ENCODE results near the gene ATP5F1E. TPM values are rescaled to one million over a fixed set of nuclear protein-coding genes. Genes with fewer than 3 reads are reported as not detected.
"Not testable (repeated sequence)": the region's sequence is repeated elsewhere in the genome, so short reads cannot be mapped to it uniquely, and the experiment has no call there.

ATP5F1E gene
- polyA plus RNA-seq, 3 donors = 155 to 257 (median 174) TPM

DNA sequence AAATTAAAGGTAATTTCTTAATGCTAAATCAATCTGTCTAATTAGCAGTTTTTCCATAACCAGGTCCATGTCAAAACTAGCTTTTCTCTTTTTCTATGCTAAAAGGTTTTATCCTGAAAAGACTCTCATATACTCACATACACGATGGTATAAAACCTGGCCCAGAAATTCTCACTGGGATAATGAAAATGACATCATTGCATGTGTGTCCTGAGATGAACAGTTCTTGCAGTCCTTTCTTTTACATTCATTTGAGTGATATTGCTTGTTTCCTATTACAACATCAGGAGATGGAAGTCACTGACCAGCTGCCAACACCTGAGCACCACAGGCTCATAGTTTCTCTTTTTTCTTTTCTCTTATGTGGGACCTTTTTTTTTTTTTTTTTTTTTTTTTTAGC lies 18.3 kb upstream of the ATP5F1E start:
- no peak for DNase-seq

DNA sequence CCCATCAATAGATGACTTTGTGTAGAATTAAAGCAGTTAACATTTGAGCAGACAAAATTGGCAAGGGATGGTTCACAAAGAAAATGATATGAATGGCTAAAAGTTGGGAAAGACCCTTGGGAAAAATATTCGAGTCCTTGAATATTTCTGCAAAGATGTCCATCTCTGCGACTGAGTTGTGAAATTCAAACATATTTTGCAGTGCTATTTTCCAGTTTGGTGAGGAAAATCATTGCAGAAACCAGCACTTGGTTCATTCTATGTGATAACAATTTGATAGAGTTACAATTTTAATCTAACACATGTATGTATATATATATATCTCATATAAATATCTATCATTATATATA lies 16.5 kb upstream of the ATP5F1E start:
- no peak for DNase-seq

DNA sequence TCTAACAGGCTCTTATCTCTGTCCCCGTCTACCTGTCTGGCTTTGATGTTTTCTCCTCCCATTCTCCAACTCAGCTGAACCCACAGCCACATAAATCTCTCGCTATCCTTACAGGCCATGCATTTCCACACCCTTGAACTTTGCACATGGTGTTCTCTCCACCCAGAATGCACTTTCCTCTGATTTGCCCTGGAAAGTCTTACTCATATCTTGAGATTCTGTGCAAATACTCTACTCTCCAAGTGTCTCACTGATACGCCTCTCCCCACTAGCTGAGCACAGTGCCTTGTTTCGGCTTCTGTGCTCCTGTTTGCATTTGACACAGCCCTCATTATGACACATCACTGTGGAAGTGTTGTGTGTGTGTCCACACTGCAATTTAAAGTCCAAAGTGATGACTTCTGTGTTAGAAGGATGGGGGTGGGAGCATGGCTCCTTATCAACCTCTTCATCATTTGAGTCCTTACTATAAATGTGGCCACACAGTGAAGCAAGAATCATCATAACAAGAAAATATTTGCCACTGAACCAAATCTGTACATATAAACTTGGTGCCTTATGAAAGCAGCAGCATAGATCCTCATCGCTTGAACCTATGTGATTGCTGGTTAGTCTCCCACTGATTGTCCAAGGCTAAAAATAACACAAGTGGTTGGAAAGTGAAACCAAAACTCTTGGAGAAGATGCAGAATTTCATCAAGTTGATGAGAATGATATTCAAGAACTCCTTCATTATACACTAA lies 16.0 kb upstream of the ATP5F1E start:
- no peak for DNase-seq

DNA sequence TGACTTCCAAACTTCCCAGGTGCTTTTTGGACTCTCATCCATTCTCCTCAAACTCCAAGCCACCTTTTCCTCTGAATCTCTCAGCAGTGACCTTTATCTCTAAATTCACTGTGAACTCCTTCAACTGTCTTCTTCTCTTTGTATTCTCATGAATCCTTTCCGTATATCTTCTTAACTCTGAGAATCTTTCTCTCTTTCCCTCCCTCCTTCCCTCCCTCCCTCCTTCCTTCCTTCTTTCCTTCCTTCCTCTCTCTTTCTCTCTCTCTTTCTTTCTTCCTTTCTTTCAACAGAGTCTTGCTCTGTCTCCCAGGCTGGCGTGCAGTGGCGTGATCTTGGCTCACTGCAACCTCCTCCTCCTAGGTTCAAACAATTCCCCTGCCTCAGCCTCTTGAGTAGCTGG lies 14.7 kb upstream of the ATP5F1E start:
- DNase-seq = no peak

DNA sequence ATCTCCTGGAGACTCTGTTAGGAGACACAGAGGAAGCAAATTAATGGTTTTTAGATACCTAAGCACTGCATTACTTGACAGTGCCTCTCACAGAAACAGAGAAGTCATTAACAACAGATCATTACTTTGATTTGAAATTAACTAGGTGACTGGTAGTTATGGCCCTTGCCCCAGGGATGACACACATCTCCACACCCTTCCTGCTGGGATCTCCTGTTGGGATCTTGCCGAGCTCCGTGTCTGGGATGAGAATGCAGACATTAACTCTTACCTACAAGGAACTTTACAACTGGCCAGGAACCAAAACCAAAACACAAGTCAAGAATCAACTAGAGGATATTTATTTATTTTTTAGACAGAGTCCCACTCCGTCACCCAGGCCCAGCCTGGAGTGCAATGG lies 12.7 kb upstream of the ATP5F1E start:
- DNase-seq = no peak

DNA sequence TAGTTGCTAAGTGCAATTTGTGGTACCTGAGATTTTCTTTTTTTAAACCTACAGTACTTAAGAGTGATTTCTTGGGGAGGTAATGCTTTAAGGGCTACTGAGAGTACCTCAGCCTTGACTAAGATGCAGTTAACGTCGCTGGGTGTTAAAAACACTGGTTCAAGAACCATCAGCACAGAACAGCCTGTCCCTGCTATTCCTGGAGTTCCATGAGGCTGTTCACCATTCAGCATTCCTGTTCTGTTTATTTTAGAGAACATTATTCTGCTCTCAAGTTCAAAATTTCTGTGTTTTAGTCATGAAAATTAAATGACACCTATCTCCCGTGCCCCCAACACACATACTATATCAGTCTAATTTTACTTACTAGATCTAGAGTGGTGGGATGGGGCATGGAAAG lies 12.2 kb upstream of the ATP5F1E start:
- DNase-seq = no peak

DNA sequence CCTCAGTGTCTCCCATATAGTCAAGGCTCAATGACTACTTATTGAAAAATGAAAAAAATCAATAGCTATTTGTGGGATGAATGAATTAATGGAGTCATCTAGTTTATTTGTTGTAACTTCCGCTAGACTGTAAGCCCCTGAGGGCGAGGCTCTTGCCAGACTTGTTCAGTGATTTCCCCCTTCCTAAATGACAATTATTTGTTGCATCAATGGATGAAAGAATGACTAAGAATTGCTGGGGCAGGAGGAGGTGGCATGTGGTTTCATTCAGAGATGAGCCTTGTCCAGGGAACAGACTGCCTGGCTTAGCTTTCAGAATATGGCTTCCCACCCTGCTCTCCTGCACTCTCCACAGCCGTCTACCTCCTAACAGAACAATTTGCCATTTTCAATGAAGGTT lies 11.6 kb upstream of the ATP5F1E start:
- no peak for DNase-seq

DNA sequence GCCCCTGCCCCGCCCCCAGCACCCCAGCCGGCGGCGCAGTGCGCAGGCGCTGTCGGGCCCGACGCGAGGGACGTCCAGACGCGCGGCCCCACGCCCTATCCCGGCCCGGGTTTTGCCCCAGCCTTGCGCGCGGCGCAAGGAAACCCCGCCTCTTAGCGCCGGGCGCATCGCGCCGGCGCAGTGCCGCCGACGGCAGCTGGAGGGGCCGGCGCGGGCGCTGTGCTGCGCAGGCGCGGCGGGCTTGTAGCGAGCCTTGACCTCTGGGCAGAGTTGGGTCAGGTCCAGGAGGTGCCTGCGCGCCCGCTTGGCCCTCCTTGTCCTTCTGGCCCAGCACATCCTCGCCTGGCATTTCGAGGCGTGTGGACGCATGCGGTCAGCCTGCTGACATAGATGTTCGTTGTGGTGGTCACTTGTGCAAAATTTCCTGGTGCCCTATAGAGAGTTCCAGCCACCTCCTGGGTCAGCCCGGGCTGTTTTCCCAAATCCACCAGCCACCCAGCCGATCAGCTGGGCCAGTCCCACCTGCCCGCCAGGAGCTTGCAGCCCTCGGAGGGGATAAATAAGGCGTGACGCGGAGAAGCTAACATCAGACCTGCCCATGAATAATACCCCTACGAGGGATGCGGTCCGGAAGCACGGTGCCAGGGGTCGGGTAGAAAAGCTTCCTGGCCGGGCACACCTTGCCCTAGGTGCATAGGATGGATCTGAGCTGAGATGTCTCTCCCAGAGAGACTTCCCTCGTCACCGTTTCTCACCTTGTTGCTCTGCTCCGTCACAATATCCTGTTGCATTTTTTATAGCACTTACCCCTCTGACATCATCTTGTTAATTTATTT lies 10.9 kb upstream of the ATP5F1E start:
- DNase-seq = peak; percentile 90

DNA sequence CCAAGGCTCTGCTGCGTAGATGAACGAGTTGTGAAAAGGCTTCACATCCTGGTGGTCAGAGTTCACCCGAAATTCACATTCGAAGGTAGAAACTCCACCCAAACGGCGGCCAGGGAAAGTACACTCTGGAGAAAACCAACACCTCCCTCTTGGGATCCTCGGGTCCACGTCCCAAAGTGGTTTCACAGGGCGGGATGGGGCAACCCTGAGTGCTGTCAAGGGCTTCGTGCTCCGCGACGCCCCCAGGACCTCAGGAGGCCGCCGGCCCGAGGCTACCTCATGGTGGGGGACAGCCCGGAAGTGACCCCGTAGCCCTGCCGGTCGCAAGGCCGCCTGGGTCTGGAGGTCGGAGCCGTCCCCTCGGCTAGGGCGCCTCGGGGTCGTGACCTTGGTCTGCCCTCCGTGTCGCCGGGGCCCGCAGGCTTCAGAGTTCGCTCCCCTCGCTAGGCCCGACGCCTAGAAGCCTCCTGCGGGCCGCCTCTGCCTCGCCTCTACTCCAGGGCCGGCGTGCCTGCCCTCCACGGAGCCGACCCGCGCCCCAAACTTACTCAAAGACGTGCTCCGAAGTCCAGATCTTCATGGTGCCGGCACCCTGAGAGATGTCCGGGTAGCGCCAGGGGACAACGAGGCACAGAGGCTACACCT lies 10.1 kb upstream of the ATP5F1E start, which contains the start of gene PRELID3B:
Gene PRELID3B, minus strand, starts transcription at position 636 of the 645 bp plus-strand sequence. Its CDS starts 56 bp downstream, at position 580.
- peak; percentile 5 for DNase-seq

DNA sequence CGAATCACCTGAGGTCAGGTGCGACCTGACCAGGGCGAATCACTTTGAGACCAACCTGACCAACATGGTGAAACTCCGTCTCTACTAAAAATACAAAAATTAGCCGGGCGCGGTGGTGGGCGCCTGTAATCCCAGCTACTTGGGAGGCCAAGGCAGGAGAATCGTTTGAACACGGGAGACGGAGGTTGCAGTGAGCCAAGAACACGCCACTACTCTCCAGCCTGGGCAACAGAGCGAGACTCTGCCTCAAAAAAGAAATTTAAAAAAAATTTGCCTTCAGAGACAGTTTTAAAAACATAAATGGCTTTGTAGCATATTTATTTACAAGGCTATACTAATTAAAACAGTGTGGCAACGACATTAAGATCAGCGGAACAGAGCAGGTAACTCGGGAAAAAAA lies 9.4 kb upstream of the ATP5F1E start:
- not testable (repeated sequence) for DNase-seq

DNA sequence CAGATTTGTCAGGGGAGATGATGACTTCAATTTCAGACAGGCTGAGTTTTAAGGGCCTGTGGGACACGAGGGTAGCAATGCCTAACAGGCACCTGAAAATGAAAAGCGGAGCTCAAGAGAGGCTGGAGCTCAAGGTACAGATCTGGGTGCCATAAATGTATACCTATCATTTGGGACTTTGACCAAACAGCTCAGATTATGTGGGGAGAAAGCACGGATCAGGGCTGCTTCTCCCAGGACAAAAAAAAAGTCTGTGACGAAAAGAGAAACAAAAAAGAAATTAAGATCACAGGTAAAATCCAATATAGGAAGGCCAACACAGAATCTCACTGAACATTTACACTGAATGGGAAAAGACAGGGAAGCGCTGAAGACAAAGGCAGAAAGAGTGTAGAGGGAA lies 8.5 kb upstream of the ATP5F1E start:
- no peak for DNase-seq

DNA sequence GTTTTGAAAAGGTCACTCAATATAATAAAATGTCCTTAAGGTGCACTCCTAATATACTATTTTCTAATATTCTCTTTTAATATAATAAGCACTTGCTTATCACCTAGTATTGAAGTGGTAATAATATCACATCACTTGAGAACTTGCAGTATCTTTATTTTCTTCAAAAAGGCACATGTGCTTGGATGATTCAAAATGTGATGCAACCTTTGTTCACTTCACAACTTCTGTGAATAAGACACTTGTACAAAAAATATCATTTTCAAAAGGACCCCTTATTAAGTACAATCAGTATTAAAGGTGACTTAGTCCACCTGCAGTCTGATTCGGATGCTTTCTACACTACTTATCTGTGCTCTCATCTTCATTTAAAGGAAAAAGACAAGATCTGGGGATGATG lies 7.1 kb upstream of the ATP5F1E start:
- no peak for DNase-seq

DNA sequence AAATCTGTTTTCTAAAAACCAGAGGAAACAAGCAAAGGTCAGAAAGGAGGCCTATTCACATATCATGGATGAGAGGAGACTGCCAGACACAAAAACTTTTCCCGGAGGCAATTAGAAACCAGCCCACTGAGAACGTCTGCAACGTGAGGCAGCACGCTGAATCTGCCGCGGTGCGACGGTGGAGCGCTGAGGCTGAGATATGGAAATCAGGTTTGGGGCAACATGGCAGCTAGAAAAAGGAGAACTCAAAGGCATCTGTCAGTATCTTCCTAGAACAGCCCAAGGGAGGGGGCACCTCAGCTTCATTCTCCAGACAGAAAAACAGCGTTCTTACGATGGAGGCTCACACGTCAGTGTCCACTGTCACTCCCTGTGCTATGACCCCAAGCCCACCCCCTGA lies 5.3 kb upstream of the ATP5F1E start:
- DNase-seq = no peak

DNA sequence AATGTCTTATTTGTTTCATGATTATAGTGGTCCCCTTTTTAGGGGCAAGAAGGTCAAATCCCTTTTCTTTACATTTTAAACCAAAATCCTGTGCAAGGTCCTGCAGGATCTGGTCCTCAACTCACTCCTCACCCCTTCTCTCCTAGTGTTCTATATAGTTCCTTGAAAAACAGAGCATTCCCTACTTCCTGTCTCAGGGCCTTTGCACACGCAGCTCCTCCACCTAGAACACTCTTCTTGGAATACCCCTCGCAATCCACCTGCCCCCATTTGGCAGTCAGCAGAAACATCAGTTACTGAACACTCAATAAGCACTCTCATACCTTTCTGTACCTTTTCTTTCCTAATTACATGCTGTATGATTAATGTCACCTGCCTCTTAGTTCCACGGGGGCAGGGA lies 3.2 kb upstream of the ATP5F1E start:
- DNase-seq = no peak

DNA sequence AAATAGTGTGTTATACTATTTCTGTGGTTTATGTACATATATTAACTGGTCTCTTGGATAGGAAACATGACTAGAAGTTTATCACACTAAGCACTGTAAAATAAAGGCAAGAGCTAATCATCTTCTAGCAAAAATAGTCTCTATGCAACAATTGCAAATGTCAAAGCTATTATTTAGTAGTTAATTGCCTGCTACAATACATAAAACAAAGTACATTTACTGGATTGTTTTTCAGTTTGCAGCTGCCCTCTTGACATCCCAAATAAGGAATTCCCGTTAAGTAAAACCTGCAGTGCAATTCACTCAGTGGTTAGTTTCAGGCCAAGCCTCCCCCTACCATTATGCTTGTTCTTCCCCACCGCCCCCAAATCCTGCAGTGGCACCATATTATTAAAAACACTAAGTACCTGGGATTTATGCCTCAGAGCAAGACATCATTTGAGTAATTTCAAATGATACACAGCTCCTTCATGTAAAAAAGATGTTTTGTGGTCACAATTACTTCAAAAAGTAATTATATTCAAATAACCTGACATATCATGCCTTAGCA lies 1.6 kb upstream of the ATP5F1E start:
- DNase-seq = no peak

DNA sequence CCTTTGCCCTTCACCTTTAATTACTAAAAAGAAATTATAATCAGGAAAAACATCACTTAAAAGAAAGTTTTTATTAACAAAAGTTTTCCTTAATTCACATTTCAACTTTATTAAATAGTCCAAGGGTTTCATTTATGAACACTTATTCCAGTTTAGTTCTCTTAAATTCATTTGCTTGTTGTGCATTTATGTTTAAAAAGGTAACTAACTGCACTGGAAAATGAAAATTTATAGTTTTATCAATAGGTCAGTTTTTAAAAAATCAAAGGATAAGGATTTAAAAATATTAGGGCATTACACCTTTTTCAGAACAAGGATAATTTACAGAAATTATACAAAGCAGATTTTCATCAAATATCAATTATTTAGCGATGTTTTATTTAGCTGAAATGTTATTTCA lies 958 bp upstream of the ATP5F1E start:
- no peak for DNase-seq

DNA sequence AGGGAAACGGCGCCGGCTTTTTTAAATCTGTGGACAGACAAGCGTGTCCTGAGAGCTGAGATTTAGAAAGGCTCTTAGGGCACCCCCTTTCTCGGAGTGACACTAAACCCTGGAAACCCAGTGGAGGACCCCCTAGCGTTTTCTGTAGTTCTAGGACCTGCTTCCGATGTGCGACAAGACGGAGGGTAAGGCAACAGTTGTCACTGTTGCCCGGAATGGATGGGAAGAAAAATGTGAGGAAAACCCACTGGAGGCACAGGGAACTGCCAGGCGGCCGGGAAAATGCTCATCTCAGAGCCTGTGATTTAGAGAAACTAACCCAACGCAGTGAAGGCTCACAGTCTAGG lies 551 bp upstream of the ATP5F1E start:
- DNase-seq = no peak

DNA sequence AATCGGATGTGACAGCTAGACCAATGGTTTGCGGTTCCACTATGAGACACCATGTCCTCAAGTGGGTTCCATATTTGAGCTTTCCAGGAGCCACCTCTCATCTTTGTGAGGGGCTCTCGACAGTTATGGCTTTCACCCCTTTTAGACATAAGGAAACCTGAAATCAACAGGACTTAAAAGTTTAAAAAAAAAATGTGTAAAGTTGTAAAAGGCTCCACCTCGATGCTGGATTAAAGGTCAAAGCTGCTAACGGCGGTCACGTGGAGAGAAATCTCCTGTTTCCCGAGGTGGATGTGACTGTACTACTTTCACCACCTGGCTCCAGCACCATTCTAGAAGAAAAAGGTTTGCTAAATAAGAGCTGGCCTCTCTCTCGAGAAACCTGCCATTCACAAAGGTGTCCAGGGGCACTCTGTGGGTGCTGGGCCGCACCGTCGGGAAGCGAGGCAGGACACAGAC lies 542 bp downstream of the ATP5F1E start:
- no peak for DNase-seq

DNA sequence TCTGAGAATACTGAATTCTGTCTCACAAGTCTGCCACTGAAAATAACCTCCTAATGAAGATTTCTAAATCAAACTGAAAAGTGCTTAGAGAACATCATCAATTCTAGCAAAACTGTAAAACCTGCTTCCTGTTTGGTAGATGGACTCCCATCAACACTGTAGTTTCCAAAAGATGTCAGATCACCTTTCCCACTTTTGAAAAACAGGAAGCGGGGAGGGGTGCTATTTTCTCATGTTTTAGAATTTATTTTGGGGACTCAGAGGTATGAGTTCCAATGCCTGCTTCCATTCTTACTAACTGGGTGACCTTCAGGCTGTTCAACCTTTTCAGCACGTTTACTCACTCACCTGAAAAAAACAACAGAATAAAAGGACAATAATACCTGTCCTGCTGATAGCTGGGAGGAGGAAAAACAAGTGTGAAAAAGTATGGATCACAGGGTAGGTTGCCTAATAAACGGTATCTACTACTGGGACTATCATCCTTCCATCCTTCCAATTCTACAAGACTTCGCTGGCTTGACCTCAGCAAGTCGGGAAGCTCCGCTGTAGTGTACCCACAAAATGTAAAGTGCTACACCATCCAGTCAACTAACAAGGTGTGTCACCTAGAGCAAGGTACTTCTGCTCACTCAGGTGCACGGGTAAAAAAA lies 1.1 kb downstream of the ATP5F1E start:
- DNase-seq = no peak

DNA sequence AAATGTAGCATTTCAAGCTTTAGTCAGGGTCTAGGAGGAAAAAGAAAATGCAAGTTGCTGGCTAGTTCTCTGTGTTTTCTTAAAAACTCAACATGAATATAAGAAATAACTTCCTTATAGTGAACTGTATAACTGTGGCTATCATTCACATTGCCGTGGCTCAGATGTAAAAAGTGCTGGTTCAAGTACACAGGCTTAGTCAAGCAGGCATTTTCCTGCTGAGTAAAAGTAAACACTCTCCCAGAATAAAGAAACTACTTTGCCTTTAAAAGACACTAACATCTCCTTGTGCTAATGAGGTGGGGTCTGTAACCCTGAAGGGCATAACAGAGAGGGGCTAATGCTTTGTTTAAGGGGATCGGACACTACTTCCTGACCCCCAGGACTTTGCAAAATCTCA lies 3.3 kb downstream of the ATP5F1E start:
- DNase-seq = no peak

DNA sequence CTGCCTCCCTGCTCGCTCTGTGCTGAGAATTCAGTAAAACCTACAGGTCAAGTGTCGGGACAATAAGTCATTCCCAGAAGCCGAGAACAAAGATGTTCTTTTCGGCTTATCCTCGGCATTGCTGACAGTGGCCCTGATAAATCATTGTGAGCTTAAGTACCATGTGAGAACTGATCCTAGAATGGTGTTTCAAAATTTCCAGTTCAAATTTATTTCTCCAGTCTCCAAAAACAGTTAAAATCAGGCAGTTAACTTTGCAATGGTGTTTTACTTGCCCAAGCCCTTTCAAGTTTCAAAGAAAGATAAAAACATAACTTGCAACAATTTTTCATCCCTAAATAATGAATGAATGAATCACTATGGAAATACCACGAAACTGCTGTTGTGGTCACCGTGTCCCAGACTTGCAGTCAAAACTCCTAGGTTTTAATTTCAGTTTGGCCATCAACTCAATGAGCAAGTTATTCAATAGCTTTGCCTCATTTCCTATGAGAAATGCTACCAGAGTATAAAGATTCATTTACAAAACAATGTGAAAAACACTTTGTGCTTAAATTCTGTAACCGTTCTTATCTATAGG lies 4.3 kb downstream of the ATP5F1E start:
- no peak for DNase-seq
